Measurements from ENCODE around the gene NCR1. TPM values are rescaled to one million over a fixed set of nuclear protein-coding genes. Genes with fewer than 3 reads are reported as not detected.

The NCR1 gene
- total RNA-seq, 1 experiment from 2014 or later, result not detected

- no peaks in the 10 kb centered on the region for H3K4me1 Mint-ChIP-seq (ENCODE audit: insufficient read depth, unreplicated experiment)
- no peak within 1 kb of the TSS for H3K27ac Mint-ChIP-seq (ENCODE audit: low read depth, unreplicated experiment)
- ChIA-PET CTCF (interaction anchor here (0.6 to 1.3 kb wide), 2 partner anchors 76 to 200 kb away, joined by 3 to 4 read pairs; no protein-coding TSS in a partner anchor), POLR2A (interaction anchor here (1.8 kb wide), 1 partner anchor 14 kb away, joined by 5 read pairs; no protein-coding TSS in a partner anchor)
- intact Hi-C loops (cut with micrococcal nuclease), result no loop called here
- no peak for TF ChIP-seq CTCF (IDR thresholded peaks at IDR 0.05; ENCODE audit: unreplicated experiment)
- no peaks in the 10 kb centered on the region for H3K36me3 Mint-ChIP-seq (ENCODE audit: insufficient read depth, unreplicated experiment)
- no peak for DNase-seq (ENCODE audit: unreplicated experiment)
- H3K9me3 Mint-ChIP-seq (ENCODE audit: unreplicated experiment), result peaks cover 25% of the 10 kb centered on the region
- H3K4me3 Mint-ChIP-seq (ENCODE audit: unreplicated experiment), result no peak within 1 kb of the TSS
- BruUV-seq (replicated peaks), result no TSS peak
- no peaks in the 10 kb centered on the region for H3K27me3 Mint-ChIP-seq (ENCODE audit: insufficient read depth, unreplicated experiment)
Observed at GRCh38 chr19:54873990-54874389, 32.0 kb upstream of the NCR1 start, which contains the start of gene FCAR. Gene FCAR, plus strand, starts transcription at chr19:54874235. Its CDS starts 55 bp downstream, at chr19:54874290.

GRCh38 chr19:54875506-54875905 is 30.4 kb upstream of the NCR1 start:
- H3K36me3 Mint-ChIP-seq (ENCODE audit: insufficient read depth, unreplicated experiment), result no peaks in the 10 kb centered on the region
- ChIA-PET CTCF (interaction anchor here (1.8 kb wide), 1 partner anchor 11 kb away, joined by 5 read pairs; no protein-coding TSS in a partner anchor), POLR2A (interaction anchor here (0.6 to 0.7 kb wide), 2 partner anchors 16 to 156 kb away, joined by 3 read pairs; no protein-coding TSS in a partner anchor)
- H3K9me3 Mint-ChIP-seq (ENCODE audit: unreplicated experiment), result peaks cover 33% of the 10 kb centered on the region
- no peak overlapping the region for H3K27ac Mint-ChIP-seq (ENCODE audit: low read depth, unreplicated experiment)
- H3K27me3 Mint-ChIP-seq (ENCODE audit: insufficient read depth, unreplicated experiment), result no peaks in the 10 kb centered on the region
- DNase-seq (ENCODE audit: unreplicated experiment), result no peak
- intact Hi-C loops (cut with micrococcal nuclease), result no loop called here
- no TSS peak for BruUV-seq (replicated peaks)
- TF ChIP-seq CTCF (IDR thresholded peaks at IDR 0.05; ENCODE audit: unreplicated experiment), result no peak
- H3K4me3 Mint-ChIP-seq (ENCODE audit: unreplicated experiment), result no peak overlapping the region
- no peaks in the 10 kb centered on the region for H3K4me1 Mint-ChIP-seq (ENCODE audit: insufficient read depth, unreplicated experiment)

- no peaks in the 10 kb centered on the region for H3K36me3 Mint-ChIP-seq (ENCODE audit: insufficient read depth, unreplicated experiment)
- H3K4me1 Mint-ChIP-seq (ENCODE audit: insufficient read depth, unreplicated experiment), result no peaks in the 10 kb centered on the region
- intact Hi-C loops (cut with micrococcal nuclease), result no loop called here
- no peak overlapping the region for H3K27ac Mint-ChIP-seq (ENCODE audit: low read depth, unreplicated experiment)
- DNase-seq (ENCODE audit: unreplicated experiment), result no peak
- TF ChIP-seq CTCF (IDR thresholded peaks at IDR 0.05; ENCODE audit: unreplicated experiment), result no peak
- BruUV-seq (replicated peaks), result no TSS peak
- peaks cover 33% of the 10 kb centered on the region for H3K9me3 Mint-ChIP-seq (ENCODE audit: unreplicated experiment)
- no peaks in the 10 kb centered on the region for H3K27me3 Mint-ChIP-seq (ENCODE audit: insufficient read depth, unreplicated experiment)
- ChIA-PET CTCF (interaction anchor here (1.0 to 1.8 kb wide), 2 partner anchors 9 to 40 kb away, joined by 4 to 5 read pairs; no protein-coding TSS in a partner anchor), POLR2A (interaction anchor here (0.6 kb wide), 1 partner anchor 429 kb away, joined by 3 read pairs; the partner anchor contains the start of gene LENG8)
- H3K4me3 Mint-ChIP-seq (ENCODE audit: unreplicated experiment), result no peak overlapping the region
Observed at GRCh38 chr19:54877471-54877870, 28.5 kb upstream of the NCR1 start.

- no peaks in the 10 kb centered on the region for H3K4me1 Mint-ChIP-seq (ENCODE audit: insufficient read depth, unreplicated experiment)
- intact Hi-C loops (cut with micrococcal nuclease), result no loop called here
- no peak for DNase-seq (ENCODE audit: unreplicated experiment)
- no peak overlapping the region for H3K27ac Mint-ChIP-seq (ENCODE audit: low read depth, unreplicated experiment)
- no peak for TF ChIP-seq CTCF (IDR thresholded peaks at IDR 0.05; ENCODE audit: unreplicated experiment)
- POLR2A ChIA-PET, result no interaction called here
- no peaks in the 10 kb centered on the region for H3K36me3 Mint-ChIP-seq (ENCODE audit: insufficient read depth, unreplicated experiment)
- H3K4me3 Mint-ChIP-seq (ENCODE audit: unreplicated experiment), result no peak overlapping the region
- no peaks in the 10 kb centered on the region for H3K27me3 Mint-ChIP-seq (ENCODE audit: insufficient read depth, unreplicated experiment)
- no TSS peak for BruUV-seq (replicated peaks)
- peaks cover 17% of the 10 kb centered on the region for H3K9me3 Mint-ChIP-seq (ENCODE audit: unreplicated experiment)
- CTCF ChIA-PET, result interaction anchor here (0.6 to 1.4 kb wide), 2 partner anchors 31 to 228 kb away, joined by 3 to 4 read pairs; no protein-coding TSS in a partner anchor
Observed at GRCh38 chr19:54881884-54882283, 24.1 kb upstream of the NCR1 start.

Data from MCF 10A (cell line).